GM19099 (cell line): ENCODE data around the gene CCDC63.

Source experiments
- POLR2A ChIP-seq: IDR thresholded peaks from 3 replicates; pipeline ENCODE4 v1.6.1; 2011; ENCODE audit warnings: low read depth; ENCODE audit not compliant: insufficient read length; ENCODE audit errors: extremely low read depth

CCDC63 gene

GRCh38 chr12:110824342-110824741 is 22.4 kb upstream of the CCDC63 start:
- TF ChIP-seq POLR2A, result no peak

DNA sequence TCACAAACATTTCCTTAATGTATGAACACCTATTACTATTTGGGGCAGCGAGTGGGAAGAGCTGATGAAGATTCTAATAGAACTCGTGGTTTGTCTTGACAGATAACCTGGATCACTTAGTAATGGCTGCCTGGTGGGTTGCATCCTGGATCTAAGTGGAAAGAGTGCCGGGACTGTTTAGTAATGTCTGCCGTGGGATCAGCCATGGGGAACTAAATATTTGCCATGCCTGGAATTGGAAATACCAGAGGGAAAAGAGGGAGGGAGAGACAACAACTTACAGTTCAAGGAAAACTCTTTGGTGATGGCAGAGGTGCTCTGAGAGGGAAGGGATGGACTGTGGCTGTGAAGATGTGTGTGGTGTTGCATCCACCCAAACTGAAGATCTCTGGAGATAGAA is 21.3 kb upstream of the CCDC63 start:
- no peak for TF ChIP-seq POLR2A

DNA sequence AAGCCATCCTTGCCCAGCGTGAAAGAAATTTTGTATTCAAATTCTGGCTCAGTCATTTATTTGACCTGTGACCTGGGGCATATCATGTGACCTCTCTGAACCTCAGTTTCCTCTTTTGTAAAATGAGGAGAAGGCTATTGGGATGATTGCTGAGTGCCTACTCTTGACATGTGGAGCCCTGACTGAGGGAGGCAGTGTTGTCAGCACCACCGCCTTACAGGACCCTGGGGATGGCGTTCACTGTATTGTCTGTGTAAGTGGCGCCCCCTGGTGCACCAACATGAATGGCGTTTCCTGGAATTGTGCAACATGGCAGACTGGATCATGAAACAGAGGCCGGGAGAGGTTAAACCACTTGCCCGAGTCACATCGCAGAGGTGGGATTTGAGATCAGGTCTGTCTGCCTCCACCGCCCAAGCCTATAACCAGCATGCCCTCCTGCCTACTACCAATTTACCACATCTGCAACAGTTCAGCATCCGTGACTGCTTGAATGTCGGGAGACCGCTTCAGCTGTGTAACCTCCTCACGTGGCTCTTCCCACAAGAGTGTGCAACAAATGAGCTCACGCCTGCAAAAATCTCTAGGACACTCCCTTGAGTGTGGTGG is 20.1 kb upstream of the CCDC63 start:
- TF ChIP-seq POLR2A, result no peak

DNA sequence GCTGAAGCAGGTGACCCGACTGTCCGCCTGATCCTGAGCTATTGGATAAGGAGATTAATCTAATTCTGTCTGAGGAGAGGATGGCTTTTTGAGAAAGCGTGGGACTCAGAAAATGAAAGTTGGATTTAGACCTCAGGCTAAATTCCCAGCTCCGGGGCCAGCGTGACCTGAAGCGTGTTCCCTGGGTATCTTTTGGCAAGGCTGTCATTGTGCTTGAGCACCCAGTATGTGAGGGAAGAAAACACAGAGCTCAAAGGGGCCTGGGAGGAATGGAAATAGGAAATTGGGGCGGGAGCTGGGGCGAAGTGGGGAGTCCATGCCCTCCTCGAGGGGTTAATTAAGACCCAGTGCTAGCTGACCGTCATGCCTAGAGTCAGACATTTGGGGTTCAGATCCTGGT is 17.5 kb upstream of the CCDC63 start:
- TF ChIP-seq POLR2A, result no peak

DNA sequence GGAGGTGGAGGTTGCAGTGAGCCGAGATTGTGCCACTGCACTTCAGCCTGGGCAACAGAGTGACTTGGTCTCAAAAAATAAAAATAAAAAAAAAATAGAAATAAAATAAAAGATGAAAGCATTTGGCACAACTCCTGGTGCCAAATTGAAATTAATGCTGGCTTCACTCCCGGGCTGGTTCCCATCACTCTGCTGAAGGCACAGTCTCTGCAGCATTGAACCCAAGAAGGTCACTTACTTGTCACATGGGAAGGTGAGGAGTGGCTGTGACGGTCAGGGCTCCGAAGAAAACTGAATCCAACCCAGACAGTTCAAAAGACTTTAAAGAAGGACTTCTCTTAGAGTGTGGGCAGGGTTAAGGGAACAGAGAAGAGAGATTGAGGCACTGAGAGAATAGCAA is 10.5 kb upstream of the CCDC63 start:
- no peak for TF ChIP-seq POLR2A

DNA sequence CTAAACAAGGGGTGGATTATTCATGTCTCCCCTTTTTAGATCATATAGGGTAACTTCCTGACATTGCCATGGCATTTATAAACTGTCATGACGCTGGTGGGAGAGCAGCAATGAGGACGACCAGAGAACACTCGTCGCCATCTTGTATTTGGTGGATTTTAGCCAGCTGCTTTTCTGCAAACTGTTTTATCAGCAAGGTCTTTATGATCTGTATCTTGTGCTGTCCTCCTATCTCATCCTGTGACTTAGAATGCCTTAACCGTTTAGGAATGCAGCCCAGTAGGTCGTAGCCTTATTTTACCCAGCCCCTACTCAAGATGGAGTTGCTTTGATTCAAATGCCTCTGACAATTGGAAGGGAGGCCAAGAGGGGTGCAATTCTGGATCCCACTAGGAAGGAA is 5.8 kb upstream of the CCDC63 start:
- no peak for TF ChIP-seq POLR2A

GRCh38 chr12:110844131-110844530 is 2.7 kb upstream of the CCDC63 start:
- no peak for TF ChIP-seq POLR2A

- TF ChIP-seq POLR2A, result no peak
These were observed 2.0 kb upstream of the CCDC63 start for GRCh38 chr12:110844551-110845338.

GRCh38 chr12:110845339-110845682 is 1.5 kb upstream of the CCDC63 start:
- TF ChIP-seq POLR2A, result no peak

GRCh38 chr12:110848314-110848923 is 1.6 kb downstream of the CCDC63 start:
- no peak for TF ChIP-seq POLR2A

DNA sequence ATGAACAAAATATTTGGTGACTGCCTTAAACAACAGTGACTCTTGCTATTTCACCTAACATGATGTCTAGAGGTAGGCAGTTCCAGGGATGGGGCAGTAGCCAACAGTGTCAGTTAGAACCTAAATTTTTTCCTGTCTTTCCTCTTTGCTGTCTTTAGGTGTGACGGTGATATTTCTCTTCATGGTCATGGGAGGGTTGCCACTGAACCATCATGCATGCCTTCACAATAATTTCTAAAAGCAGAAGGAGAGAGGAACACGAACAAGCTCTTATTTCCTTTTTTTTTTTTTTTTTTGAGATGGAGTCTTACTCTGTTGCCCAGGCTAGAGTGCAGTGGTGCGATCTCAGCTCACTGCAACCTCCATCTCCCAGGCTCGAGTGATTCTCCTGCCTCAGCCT is 2.4 kb downstream of the CCDC63 start:
- TF ChIP-seq POLR2A, result no peak

DNA sequence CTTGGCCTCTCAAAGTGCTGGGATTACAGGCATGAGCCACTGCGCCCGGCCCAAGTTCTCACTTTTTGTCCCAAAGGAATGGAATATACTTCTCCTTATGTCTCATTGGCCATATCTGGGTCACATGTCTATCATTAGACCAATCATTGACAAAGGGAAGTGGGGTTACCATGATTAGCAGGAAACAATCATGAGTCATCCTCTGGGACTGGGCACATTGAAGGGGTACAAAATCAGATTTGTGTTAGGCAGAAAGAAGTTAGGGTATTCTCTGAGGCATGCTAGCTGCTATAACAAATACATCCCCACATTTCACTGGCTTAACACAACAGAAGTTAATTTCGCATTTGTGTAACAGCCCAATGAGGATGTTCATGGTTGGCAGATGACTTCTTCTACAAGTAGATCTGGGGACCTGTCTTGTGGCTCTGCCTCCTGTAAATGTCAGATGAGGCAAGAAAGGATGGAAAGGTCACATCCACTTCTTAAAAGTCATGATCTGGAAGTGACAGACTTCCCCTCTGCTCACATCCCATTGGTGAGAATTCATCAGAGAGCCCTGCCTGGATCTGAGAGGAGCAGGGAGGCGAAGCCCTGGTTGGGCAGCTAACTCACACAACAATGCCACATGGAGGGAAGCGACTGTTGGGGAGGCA is 3.1 kb downstream of the CCDC63 start:
- TF ChIP-seq POLR2A, result no peak

- TF ChIP-seq POLR2A, result no peak
These were observed 4.0 kb downstream of the CCDC63 start for GRCh38 chr12:110850762-110851161.

- TF ChIP-seq POLR2A, result no peak
These were observed 7.0 kb downstream of the CCDC63 start for GRCh38 chr12:110853836-110854235.

GRCh38 chr12:110856542-110856941 is 9.8 kb downstream of the CCDC63 start:
- no peak for TF ChIP-seq POLR2A

DNA sequence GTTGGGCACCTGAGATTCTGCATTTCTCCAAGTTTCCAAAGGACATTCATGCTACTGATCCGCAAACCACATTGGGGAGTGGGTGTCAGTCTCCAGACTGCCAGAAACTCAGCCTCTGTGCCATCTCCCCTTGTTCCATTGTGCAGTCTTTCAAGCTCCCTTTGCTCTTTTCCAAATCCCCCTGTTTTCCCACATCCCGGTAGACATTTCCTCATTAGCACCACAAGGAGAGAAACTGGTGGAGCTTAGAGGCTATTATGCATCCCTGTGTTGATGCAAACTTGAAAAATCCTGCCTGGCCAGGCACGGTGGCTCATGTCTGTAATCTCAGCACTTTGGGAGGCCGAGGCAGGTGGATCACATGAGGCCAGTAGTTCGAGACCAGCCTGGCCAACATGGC is 10.7 kb downstream of the CCDC63 start:
- TF ChIP-seq POLR2A, result no peak

GRCh38 chr12:110858848-110859247 is 12.1 kb downstream of the CCDC63 start:
- TF ChIP-seq POLR2A, result no peak

DNA sequence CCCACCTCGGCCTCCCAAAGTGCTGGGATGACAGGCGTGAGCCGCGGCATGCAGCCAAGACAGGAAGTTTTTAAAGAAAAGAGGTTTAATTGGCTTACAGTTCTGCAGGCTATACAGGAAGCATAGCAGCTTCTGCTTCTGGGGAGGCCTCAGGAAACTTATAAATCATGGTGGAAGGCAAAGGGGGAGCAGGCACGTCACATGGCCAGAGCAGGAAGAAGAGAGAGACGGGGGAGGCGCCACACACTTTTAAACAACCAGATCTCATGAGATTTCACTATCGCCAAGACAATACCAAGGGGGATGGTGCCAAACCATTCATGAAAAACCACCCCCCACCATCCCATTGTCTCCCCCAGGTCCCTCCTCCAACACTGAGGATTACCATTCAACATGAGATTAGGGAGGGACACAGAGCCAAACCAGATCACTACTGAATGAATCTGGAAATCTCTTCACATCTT is 14.1 kb downstream of the CCDC63 start:
- TF ChIP-seq POLR2A, result no peak
